Measurements from ENCODE around the gene SPAG6. TPM values are rescaled to one million over a fixed set of nuclear protein-coding genes. Genes with fewer than 3 reads are reported as not detected.
"Not testable (repeated sequence)": the region's sequence is repeated elsewhere in the genome, so short reads cannot be mapped to it uniquely, and the experiment has no call there.

The SPAG6 gene
- total RNA-seq, 2 experiments from 2014 or later, result not detected

DNA sequence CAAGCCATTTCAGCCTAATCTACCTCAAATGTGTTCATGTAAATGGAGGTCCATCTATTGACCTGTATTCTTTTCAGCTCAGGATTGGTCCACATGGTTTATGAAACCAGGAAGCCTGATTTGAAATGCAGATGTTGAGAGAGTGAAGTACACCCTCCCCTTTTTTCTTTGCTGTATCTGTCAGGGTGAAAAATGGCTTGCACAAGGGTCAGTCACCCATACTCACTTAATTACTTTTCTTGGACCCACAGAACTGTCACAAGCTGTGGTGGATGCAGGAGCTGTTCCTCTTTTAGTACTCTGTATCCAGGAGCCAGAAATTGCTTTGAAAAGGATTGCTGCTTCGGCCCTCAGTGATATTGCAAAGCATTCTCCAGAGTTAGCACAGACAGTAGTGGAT, 41.2 kb downstream of the SPAG6 start:
- no peaks in the 10 kb centered on the region for H3K36me3 Mint-ChIP-seq (ENCODE audit: low read depth)
- Histone ChIP-seq H3K27me3 (ENCODE audit: control insufficient read depth in 1 of 2, insufficient read depth in 2 of 2, low read length in 2 of 2) (no peaks in the 10 kb centered on the region), H3K27ac (ENCODE audit: low read depth in 1 of 2, low read length in 2 of 2) (no peak overlapping the region), H3K9me3 (ENCODE audit: control insufficient read depth in 1 of 2, insufficient read depth in 1 of 2, low read length in 2 of 2) (no peaks in the 10 kb centered on the region), H3K36me3 (ENCODE audit: insufficient read depth, low read length) (no peaks in the 10 kb centered on the region), H3K4me3 (ENCODE audit: low read length) (no peak overlapping the region), H3K4me1 (ENCODE audit: insufficient read depth, low read length) (no peaks in the 10 kb centered on the region)
- POLR2A ChIA-PET, result interaction anchor here (1.0 kb wide), 1 partner anchor 10 kb away, joined by 4 read pairs; no protein-coding TSS in a partner anchor
- H3K9me3 Mint-ChIP-seq, result no peaks in the 10 kb centered on the region
- no peak for DNase-seq
- no peak for ATAC-seq (ENCODE audit: poor library complexity)
- no peak overlapping the region for H3K27ac Mint-ChIP-seq
- no peaks in the 10 kb centered on the region for H3K4me1 Mint-ChIP-seq (ENCODE audit: low read depth)
- no peaks in the 10 kb centered on the region for H3K27me3 Mint-ChIP-seq
- intact Hi-C loops (cut with DNase I, micrococcal nuclease), result no loop called here
- CTCF ChIA-PET, result no interaction called here
- TF ChIP-seq, protein P1, sequence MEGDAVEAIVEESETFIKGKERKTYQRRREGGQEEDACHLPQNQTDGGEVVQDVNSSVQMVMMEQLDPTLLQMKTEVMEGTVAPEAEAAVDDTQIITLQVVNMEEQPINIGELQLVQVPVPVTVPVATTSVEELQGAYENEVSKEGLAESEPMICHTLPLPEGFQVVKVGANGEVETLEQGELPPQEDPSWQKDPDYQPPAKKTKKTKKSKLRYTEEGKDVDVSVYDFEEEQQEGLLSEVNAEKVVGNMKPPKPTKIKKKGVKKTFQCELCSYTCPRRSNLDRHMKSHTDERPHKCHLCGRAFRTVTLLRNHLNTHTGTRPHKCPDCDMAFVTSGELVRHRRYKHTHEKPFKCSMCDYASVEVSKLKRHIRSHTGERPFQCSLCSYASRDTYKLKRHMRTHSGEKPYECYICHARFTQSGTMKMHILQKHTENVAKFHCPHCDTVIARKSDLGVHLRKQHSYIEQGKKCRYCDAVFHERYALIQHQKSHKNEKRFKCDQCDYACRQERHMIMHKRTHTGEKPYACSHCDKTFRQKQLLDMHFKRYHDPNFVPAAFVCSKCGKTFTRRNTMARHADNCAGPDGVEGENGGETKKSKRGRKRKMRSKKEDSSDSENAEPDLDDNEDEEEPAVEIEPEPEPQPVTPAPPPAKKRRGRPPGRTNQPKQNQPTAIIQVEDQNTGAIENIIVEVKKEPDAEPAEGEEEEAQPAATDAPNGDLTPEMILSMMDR (IDR thresholded peaks at IDR 0.05), result no peak
- no peak overlapping the region for H3K4me3 Mint-ChIP-seq

GRCh38 chr10:22389856-22390589, 44.7 kb downstream of the SPAG6 start:
- Mint-ChIP-seq H3K4me1 (ENCODE audit: low read depth) (no peaks in the 10 kb centered on the region), H3K9me3 (no peaks in the 10 kb centered on the region), H3K36me3 (ENCODE audit: low read depth) (no peaks in the 10 kb centered on the region), H3K27me3 (no peaks in the 10 kb centered on the region), H3K27ac (no peak overlapping the region), H3K4me3 (no peak overlapping the region)
- DNase-seq, result no peak
- Histone ChIP-seq H3K4me1 (ENCODE audit: insufficient read depth, low read length) (no peaks in the 10 kb centered on the region), H3K4me3 (ENCODE audit: low read length) (no peak overlapping the region), H3K27me3 (ENCODE audit: control insufficient read depth in 1 of 2, insufficient read depth in 2 of 2, low read length in 2 of 2) (peaks cover 0 to 3% of the 10 kb centered on the region in 2 experiments), H3K36me3 (ENCODE audit: insufficient read depth, low read length) (no peaks in the 10 kb centered on the region), H3K9me3 (ENCODE audit: control insufficient read depth in 1 of 2, insufficient read depth in 1 of 2, low read length in 2 of 2) (no peaks in the 10 kb centered on the region), H3K27ac (ENCODE audit: low read depth in 1 of 2, low read length in 2 of 2) (no peak overlapping the region)
- ChIA-PET POLR2A (no interaction called here), CTCF (interaction anchor here (2.4 kb wide), 1 partner anchor 11 kb away, joined by 7 read pairs; no protein-coding TSS in a partner anchor)
- TF ChIP-seq, protein P1 (IDR thresholded peaks at IDR 0.05), result no peak
- intact Hi-C loops (cut with DNase I, micrococcal nuclease), result no loop called here
- ATAC-seq (ENCODE audit: poor library complexity), result no peak

GRCh38 chr10:22391600-22391999, 46.3 kb downstream of the SPAG6 start:
- ChIA-PET POLR2A (no interaction called here), CTCF (no interaction called here)
- TF ChIP-seq, protein P1 (IDR thresholded peaks at IDR 0.05), result no peak
- Mint-ChIP-seq H3K4me1 (ENCODE audit: low read depth) (no peaks in the 10 kb centered on the region), H3K27me3 (no peaks in the 10 kb centered on the region), H3K27ac (no peak overlapping the region), H3K4me3 (no peak overlapping the region), H3K9me3 (no peaks in the 10 kb centered on the region), H3K36me3 (ENCODE audit: low read depth) (no peaks in the 10 kb centered on the region)
- DNase-seq, result no peak
- Histone ChIP-seq H3K36me3 (ENCODE audit: insufficient read depth, low read length) (no peaks in the 10 kb centered on the region), H3K4me1 (ENCODE audit: insufficient read depth, low read length) (no peaks in the 10 kb centered on the region), H3K9me3 (ENCODE audit: control insufficient read depth in 1 of 2, insufficient read depth in 1 of 2, low read length in 2 of 2) (no peaks in the 10 kb centered on the region), H3K4me3 (ENCODE audit: low read length) (no peak overlapping the region), H3K27me3 (ENCODE audit: control insufficient read depth in 1 of 2, insufficient read depth in 2 of 2, low read length in 2 of 2) (peaks cover 0 to 3% of the 10 kb centered on the region in 2 experiments), H3K27ac (ENCODE audit: low read depth in 1 of 2, low read length in 2 of 2) (no peak overlapping the region)
- intact Hi-C loops (cut with DNase I, micrococcal nuclease), result no loop called here
- no peak for ATAC-seq (ENCODE audit: poor library complexity)

DNA sequence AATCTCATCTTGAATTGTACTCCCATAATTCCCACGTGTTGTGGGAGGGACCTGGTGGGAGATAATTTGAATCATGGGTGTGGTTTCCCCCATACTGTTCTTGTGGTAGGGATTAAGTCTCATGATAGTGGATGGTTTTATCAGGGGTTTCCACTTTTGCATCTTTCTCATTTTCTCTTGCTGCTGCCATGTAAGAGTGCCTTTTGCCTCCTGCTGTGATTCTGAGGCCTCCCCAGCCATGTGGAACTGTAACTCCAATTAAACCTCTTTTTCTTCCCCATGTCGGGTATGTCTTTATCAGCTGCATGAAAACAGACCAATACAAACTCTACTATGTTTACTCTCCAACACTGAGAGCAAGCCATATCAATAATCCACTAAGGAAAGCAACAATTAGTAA, 50.9 kb downstream of the SPAG6 start:
- DNase-seq; H3K4me1 ChIP-seq (ENCODE audit: insufficient read depth, low read length); H3K27me3 Mint-ChIP-seq; ATAC-seq (ENCODE audit: poor library complexity); CTCF ChIA-PET; H3K9me3 Mint-ChIP-seq; H3K27ac Mint-ChIP-seq; H3K4me3 Mint-ChIP-seq; H3K9me3 ChIP-seq (ENCODE audit: control insufficient read depth in 1 of 2, insufficient read depth in 1 of 2, low read length in 2 of 2); H3K4me3 ChIP-seq (ENCODE audit: low read length); H3K36me3 ChIP-seq (ENCODE audit: insufficient read depth, low read length); intact Hi-C loops (cut with DNase I, micrococcal nuclease); H3K27me3 ChIP-seq (ENCODE audit: control insufficient read depth in 1 of 2, insufficient read depth in 2 of 2, low read length in 2 of 2); H3K27ac ChIP-seq (ENCODE audit: low read depth in 1 of 2, low read length in 2 of 2); H3K36me3 Mint-ChIP-seq (ENCODE audit: low read depth); H3K4me1 Mint-ChIP-seq (ENCODE audit: low read depth): not testable (repeated sequence)
- POLR2A ChIA-PET, result interaction anchor here (1.0 kb wide), 1 partner anchor 10 kb away, joined by 4 read pairs; no protein-coding TSS in a partner anchor

- DNase-seq; H3K4me3 ChIP-seq (ENCODE audit: low read length); H3K27ac ChIP-seq (ENCODE audit: low read depth in 1 of 2, low read length in 2 of 2); intact Hi-C loops (cut with DNase I, micrococcal nuclease); H3K9me3 ChIP-seq (ENCODE audit: control insufficient read depth in 1 of 2, insufficient read depth in 1 of 2, low read length in 2 of 2); H3K4me1 ChIP-seq (ENCODE audit: insufficient read depth, low read length); ATAC-seq (ENCODE audit: poor library complexity); H3K9me3 Mint-ChIP-seq; H3K36me3 ChIP-seq (ENCODE audit: insufficient read depth, low read length); H3K27ac Mint-ChIP-seq; H3K4me3 Mint-ChIP-seq; H3K36me3 Mint-ChIP-seq (ENCODE audit: low read depth); POLR2A ChIA-PET; H3K4me1 Mint-ChIP-seq (ENCODE audit: low read depth); CTCF ChIA-PET: not testable (repeated sequence)
- peaks cover 14% of the 10 kb centered on the region for H3K27me3 Mint-ChIP-seq
- H3K27me3 ChIP-seq (ENCODE audit: control insufficient read depth in 1 of 2, insufficient read depth in 2 of 2, low read length in 2 of 2), result peaks cover 3 to 11% of the 10 kb centered on the region in 2 experiments
Observed at GRCh38 chr10:22406916-22407315, 61.6 kb downstream of the SPAG6 start.

Measured in CD4-positive, alpha-beta T cell (primary cell).